Astrocyte (in vitro differentiated cells and primary cell): ENCODE data around the gene SYT8. TPM values are rescaled to one million over a fixed set of nuclear protein-coding genes. Genes with fewer than 3 reads are reported as not detected.

Source experiments
- DNase-seq: peaks from one replicate; pipeline ENCODE4 v3.0.0-alpha.2; 2010; ENCODE audit warnings: low read depth
- FAIRE-seq: peaks from 2 replicates; lab custom pipeline; 2011; peaks lifted over from hg19 to GRCh38; lab: Jason Lieb, UNC
- H2AFZ ChIP-seq: 2 replicates; pipeline ENCODE4 v1.6.0; 2012; ENCODE audit warnings: low read depth, low read length, inconsistent platforms
- H3K27ac ChIP-seq: 2 replicates; pipeline ENCODE4 v1.5.1; 2011; ENCODE audit warnings: low read depth, low read length, inconsistent platforms
- H3K27me3 ChIP-seq: 2 replicates; pipeline ENCODE4 v1.6.0; 2011; ENCODE audit warnings: low read length, inconsistent platforms; ENCODE audit not compliant: insufficient read depth
- H3K36me3 ChIP-seq: 2 replicates; pipeline ENCODE4 v1.5.1; 2011; ENCODE audit warnings: low read length, inconsistent platforms; ENCODE audit not compliant: insufficient read depth
- H3K4me1 ChIP-seq: 2 replicates; pipeline ENCODE4 v1.5.1; 2011; ENCODE audit warnings: low read length, inconsistent platforms; ENCODE audit not compliant: insufficient read depth
- H3K4me2 ChIP-seq: 2 replicates; pipeline ENCODE4 v1.6.0; 2012; ENCODE audit warnings: low read length, inconsistent platforms
- H3K4me3 ChIP-seq: 2 replicates; pipeline ENCODE4 v1.5.1; 2011; ENCODE audit warnings: low read depth, mild to moderate bottlenecking, low read length, inconsistent platforms; ENCODE audit not compliant: insufficient read depth
- H3K79me2 ChIP-seq: 2 replicates; pipeline ENCODE4 v1.6.0; 2012; ENCODE audit warnings: mild to moderate bottlenecking, low read length, inconsistent platforms; ENCODE audit not compliant: insufficient read depth
- H3K9ac ChIP-seq: 2 replicates; pipeline ENCODE4 v1.6.0; 2012; ENCODE audit warnings: mild to moderate bottlenecking, low read length, inconsistent platforms
- H3K9me3 ChIP-seq: 2 replicates; pipeline ENCODE4 v1.5.1; 2012; ENCODE audit warnings: low read depth, mild to moderate bottlenecking, low read length, inconsistent platforms; ENCODE audit not compliant: insufficient read depth
- H4K20me1 ChIP-seq: 2 replicates; pipeline ENCODE4 v1.6.0; 2012; ENCODE audit warnings: low read length, inconsistent platforms; ENCODE audit not compliant: insufficient read depth
- H3K27ac Mint-ChIP-seq: one replicate; pipeline ENCODE4 v1.8.0; 2021; ENCODE audit warnings: mild to moderate bottlenecking, mixed read lengths; ENCODE audit not compliant: unreplicated experiment
- H3K27me3 Mint-ChIP-seq: one replicate; pipeline ENCODE4 v1.8.0; 2021; ENCODE audit warnings: low read depth, mixed read lengths; ENCODE audit not compliant: unreplicated experiment
- H3K36me3 Mint-ChIP-seq: one replicate; pipeline ENCODE4 v1.8.0; 2021; ENCODE audit warnings: low read depth, mixed read lengths; ENCODE audit not compliant: unreplicated experiment
- H3K4me1 Mint-ChIP-seq: one replicate; pipeline ENCODE4 v1.8.0; 2021; ENCODE audit warnings: low read depth, mixed read lengths; ENCODE audit not compliant: unreplicated experiment
- H3K4me3 Mint-ChIP-seq: one replicate; pipeline ENCODE4 v1.8.0; 2021; ENCODE audit warnings: mild to moderate bottlenecking, moderate library complexity, mixed read lengths; ENCODE audit not compliant: unreplicated experiment
- H3K9me3 Mint-ChIP-seq: one replicate; pipeline ENCODE4 v1.8.0; 2021; ENCODE audit warnings: mild to moderate bottlenecking, mixed read lengths; ENCODE audit not compliant: unreplicated experiment
- CTCF ChIP-seq: IDR thresholded peaks from 2 replicates; pipeline ENCODE4 v1.5.1; 2011; ENCODE audit warnings: low read depth, mild to moderate bottlenecking, inconsistent platforms, low read length, moderate library complexity; ENCODE audit not compliant: insufficient read depth
- EZH2 ChIP-seq: IDR thresholded peaks from 2 replicates; pipeline ENCODE4 v1.6.1; 2012; ENCODE audit warnings: mild to moderate bottlenecking, low read length, inconsistent platforms; ENCODE audit not compliant: insufficient read depth
- total RNA-seq: library from RNA; stranded (reverse); gene quantifications from 2 replicates; pipeline ENCODE4 v1.2.1, GENCODE V29; 2021

Gene SYT8
- total RNA-seq, 1 donor from 2014 or later, result 0.36 TPM

GRCh38 chr11:1836011-1836945, 1.5 kb downstream of the SYT8 start:
- H3K9me3 ChIP-seq, result no peaks in the 10 kb centered on the region
- peaks cover 14% of the 10 kb centered on the region for H3K27me3 Mint-ChIP-seq
- H3K27ac ChIP-seq, result no peak overlapping the region
- H3K27me3 ChIP-seq, result no peaks in the 10 kb centered on the region
- H3K4me2 ChIP-seq, result no peak overlapping the region
- H3K36me3 Mint-ChIP-seq, result no peaks in the 10 kb centered on the region
- H2AFZ ChIP-seq, result no peak overlapping the region
- no peak for FAIRE-seq
- no peaks in the 10 kb centered on the region for H3K9me3 Mint-ChIP-seq
- no peak overlapping the region for H3K4me3 Mint-ChIP-seq
- no peaks in the 10 kb centered on the region for H4K20me1 ChIP-seq
- DNase-seq, result no peak
- no peaks in the 10 kb centered on the region for H3K79me2 ChIP-seq
- no peaks in the 10 kb centered on the region for H3K36me3 ChIP-seq
- peaks cover 2% of the 10 kb centered on the region for H3K4me1 Mint-ChIP-seq
- H3K9ac ChIP-seq, result no peak overlapping the region
- H3K27ac Mint-ChIP-seq, result no peak overlapping the region
- no peak overlapping the region for H3K4me3 ChIP-seq
- no peaks in the 10 kb centered on the region for H3K4me1 ChIP-seq
- no peak for TF ChIP-seq CTCF
- TF ChIP-seq EZH2, result no peak

- Histone ChIP-seq H3K36me3 (no peaks in the 10 kb centered on the region), H3K4me3 (no peak overlapping the region), H3K4me2 (no peak overlapping the region), H3K9me3 (no peaks in the 10 kb centered on the region), H3K9ac (no peak overlapping the region), H3K27me3 (no peaks in the 10 kb centered on the region), H2AFZ (peak overlapping the region; percentile 52), H3K79me2 (no peaks in the 10 kb centered on the region), H3K4me1 (no peaks in the 10 kb centered on the region), H4K20me1 (no peaks in the 10 kb centered on the region), H3K27ac (no peak overlapping the region)
- H3K27me3 Mint-ChIP-seq, result peaks cover 14% of the 10 kb centered on the region
- no peak overlapping the region for H3K4me3 Mint-ChIP-seq
- H3K36me3 Mint-ChIP-seq, result no peaks in the 10 kb centered on the region
- FAIRE-seq, result no peak
- no peak for DNase-seq
- H3K4me1 Mint-ChIP-seq, result no peaks in the 10 kb centered on the region
- no peaks in the 10 kb centered on the region for H3K9me3 Mint-ChIP-seq
- TF ChIP-seq CTCF (peak; percentile 59), EZH2 (no peak)
- H3K27ac Mint-ChIP-seq, result no peak overlapping the region
These were observed 2.6 kb downstream of the SYT8 start for GRCh38 chr11:1837171-1838076.
